H1 (cell line): Measurements from ENCODE around the gene SATL1. TPM values are rescaled to one million over a fixed set of nuclear protein-coding genes. Genes with fewer than 3 reads are reported as not detected.

Experiments
- BCL11A ChIP-seq, 2 experiments: IDR thresholded peaks; one replicate each; pipeline ENCODE4 v1.6.1; 2011; ENCODE audit warnings: low read depth in 2 of 2, low read length in 2 of 2, mild to moderate bottlenecking in 2 of 2
- CBX5 ChIP-seq: fragments of 300-800, 300-1000 bp; sonication (generic); IDR thresholded peaks from 2 replicates; pipeline ENCODE4 v1.7.1; 2016; ENCODE audit warnings: antibody characterized with exemption, low read length, low read depth
- CHD2 ChIP-seq: IDR thresholded peaks from 2 replicates; pipeline ENCODE4 v1.6.1; 2012; ENCODE audit warnings: low read length, improper control_type of control experiment
- GABPA ChIP-seq: IDR thresholded peaks from 2 replicates; pipeline ENCODE4 v1.6.1; 2011; ENCODE audit warnings: mild to moderate bottlenecking, low read length, moderate library complexity, borderline replicate concordance; ENCODE audit not compliant: insufficient read depth
- JUND ChIP-seq: IDR thresholded peaks from 2 replicates; pipeline ENCODE4 v1.6.1; 2011; ENCODE audit warnings: mild to moderate bottlenecking, improper control_type of control experiment, low read length
- MAFK ChIP-seq: IDR thresholded peaks from 2 replicates; pipeline ENCODE4 v1.6.1; 2012; ENCODE audit warnings: low read depth, mild to moderate bottlenecking, improper control_type of control experiment, low read length
- NANOG ChIP-seq: IDR thresholded peaks from 2 replicates; pipeline ENCODE4 v1.6.1; 2011; ENCODE audit warnings: low read length, low read depth, mild to moderate bottlenecking, inconsistent platforms; ENCODE audit not compliant: insufficient read depth, poor library complexity, severe bottlenecking
- POLR2AphosphoS5 ChIP-seq: IDR thresholded peaks from 2 replicates; pipeline ENCODE4 v1.6.1; 2011; ENCODE audit warnings: low read depth, low read length
- SP4 ChIP-seq: IDR thresholded peaks from 2 replicates; pipeline ENCODE4 v1.6.1; 2012; ENCODE audit warnings: low read length, inconsistent platforms
- TAF1 ChIP-seq: IDR thresholded peaks from 2 replicates; pipeline ENCODE4 v1.6.1; 2011; ENCODE audit warnings: mild to moderate bottlenecking, low read depth, low read length
- TEAD4 ChIP-seq: IDR thresholded peaks from 2 replicates; pipeline ENCODE4 v1.6.1; 2012; ENCODE audit warnings: low read depth, low read length, inconsistent platforms, mixed read lengths
- ZNF274 ChIP-seq: IDR thresholded peaks from 2 replicates; pipeline ENCODE4 v1.7.0; 2012; ENCODE audit warnings: low read length, borderline replicate concordance; ENCODE audit errors: extremely low read depth
- polyA plus RNA-seq, 7 experiments: library from polyadenylated mRNA; depleted of rRNA in 3 of 7; stranded (reverse) in 5 of 7; unstranded in 2 of 7; fragments of >200 nt in 5 of 7; fragments of 200-250 nt in 2 of 7; gene quantifications; 1 replicate in 5 of 7; 2 replicates in 1 of 7; 4 replicates in 1 of 7; pipeline versions ENCODE4 v1.2.1 to v1.2.3, GENCODE V29; 2011 to 2013; ENCODE audit warnings: missing spikeins in 2 of 7, mixed read lengths in 2 of 7
- total RNA-seq: library from RNA; stranded (reverse); fragmentation: NEBNext Ultra II Directional; extraction: Animal tissue kit (Norgen Biotek cat#: 25700); gene quantifications from 2 replicates; pipeline ENCODE4 v1.2.1, GENCODE V29; 2021

Gene SATL1
- total and polyA plus RNA-seq, 2 of the 8 experiments (the other 6 are each of a cell fraction or from before 2014, with no cell fraction given) = 0.06 to 0.17 TPM

DNA sequence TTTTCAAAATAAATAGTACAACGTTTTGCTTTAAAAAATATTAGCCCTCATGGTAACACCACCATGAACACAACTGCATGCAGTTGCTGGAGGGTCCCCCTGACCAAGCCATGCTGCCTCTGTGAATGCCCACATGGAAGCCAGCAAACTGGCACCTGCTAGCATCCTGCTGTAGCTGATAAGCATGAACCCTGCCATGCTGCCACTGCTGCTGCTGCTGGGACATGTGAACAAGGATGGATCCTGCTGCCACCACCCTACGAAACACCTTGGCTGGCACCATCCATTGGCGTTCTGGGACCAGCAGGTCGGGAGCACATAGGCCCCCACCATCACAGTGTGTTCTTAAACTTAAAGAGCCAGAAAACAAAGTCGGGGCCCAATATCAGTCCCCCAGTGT lies 83.9 kb downstream of the SATL1 start (continued):
- TF ChIP-seq GABPA (no peak), JUND (no peak), NANOG (no peak), POLR2AphosphoS5 (no peak), CBX5 (no peak), ZNF274 (no peak), MAFK (no peak), SP4 (no peak), TEAD4 (no peak), BCL11A (IDR thresholded peaks at IDR 0.05; ENCODE audit: low read depth in 2 of 2, low read length in 2 of 2) (no peak), TAF1 (no peak), CHD2 (no peak)
- TF ChIP-seq, all 59 proteins: peak for 0
